HepG2 (cell line): ENCODE data around the gene ZNF184. TPM values are rescaled to one million over a fixed set of nuclear protein-coding genes. Genes with fewer than 3 reads are reported as not detected.
A peak's percentile ranks its signal among the peaks of the same experiment; 100 is the strongest.

Source experiments
- ARNT ChIP-seq: fragments of 450-650 bp; IDR thresholded peaks from 2 replicates; pipeline ENCODE4 v1.6.1; 2017
- CBX5 ChIP-seq: sonication (generic); formaldehyde crosslinking; IDR thresholded peaks from 2 replicates; pipeline ENCODE4 v1.4.0; 2020; ENCODE audit warnings: missing genetic modification reagents, borderline replicate concordance
- CREB1 ChIP-seq, 2 experiments: fragments of 450-650 bp in 1 of 2; IDR thresholded peaks; 2 replicates each; pipeline ENCODE4 v1.6.1; 2016 to 2017; ENCODE audit warnings: control low read depth in 1 of 2, mild to moderate bottlenecking in 1 of 2, missing compliant biosample characterization in 1 of 2, missing genetic modification characterization in 1 of 2
- ETV6 ChIP-seq: sonication (generic); formaldehyde crosslinking; conservative IDR thresholded peaks from 2 replicates; pipeline ENCODE4 v1.4.0; 2020; ENCODE audit warnings: missing genetic modification reagents
- GTF2F1 ChIP-seq: fragments of 150-350 bp; IDR thresholded peaks from 2 replicates; pipeline ENCODE4 v1.6.1; 2014; ENCODE audit warnings: low read length
- HOXA3 ChIP-seq: sonication (generic); formaldehyde crosslinking; IDR thresholded peaks from 2 replicates; pipeline ENCODE4 v1.5.0; 2020; ENCODE audit warnings: missing genetic modification reagents
- JUND ChIP-seq: sonication (generic); formaldehyde crosslinking; IDR thresholded peaks from 2 replicates; pipeline ENCODE4 v1.8.0; 2022; ENCODE audit warnings: mild to moderate bottlenecking, missing genetic modification reagents
- KAT8 ChIP-seq: IDR thresholded peaks from 2 replicates; pipeline ENCODE4 v1.6.1; 2016; ENCODE audit warnings: missing genetic modification reagents, missing compliant biosample characterization
- KLF6 ChIP-seq: IDR thresholded peaks from 2 replicates; pipeline ENCODE4 v1.8.0; 2016; ENCODE audit warnings: missing biosample characterization, missing genetic modification reagents
- MNT ChIP-seq: fragments of 450-650 bp; IDR thresholded peaks from 2 replicates; pipeline ENCODE4 v1.6.1; 2016
- MTERF4 ChIP-seq: sonication (generic); formaldehyde crosslinking; IDR thresholded peaks from 2 replicates; pipeline ENCODE4 v1.8.0; 2023; ENCODE audit warnings: mild to moderate bottlenecking, missing genetic modification reagents
- NONO ChIP-seq, 2 experiments: fragments of 450-650 bp in 1 of 2; sonication (generic) in 1 of 2; formaldehyde crosslinking in 1 of 2; IDR thresholded peaks in 1 of 2; conservative IDR thresholded peaks in 1 of 2; 2 replicates each; pipeline versions ENCODE4 v1.6.1 to v1.8.0; 2017 to 2022; ENCODE audit warnings: mild to moderate bottlenecking in 1 of 2, missing genetic modification reagents in 1 of 2, moderate library complexity in 1 of 2
- PITX1 ChIP-seq: sonication (generic); formaldehyde crosslinking; IDR thresholded peaks from 2 replicates; pipeline ENCODE4 v1.5.1; 2020; ENCODE audit warnings: mild to moderate bottlenecking, missing genetic modification reagents
- PRPF4 ChIP-seq: fragments of 200-400 bp; formaldehyde crosslinking; IDR thresholded peaks from 2 replicates; pipeline ENCODE4 v1.6.1; 2016; ENCODE audit warnings: low read length, low read depth; ENCODE audit not compliant: poor library complexity, severe bottlenecking
- SALL2 ChIP-seq: sonication (generic); formaldehyde crosslinking; IDR thresholded peaks from 2 replicates; pipeline ENCODE4 v1.8.1; 2023; ENCODE audit warnings: mild to moderate bottlenecking, missing genetic modification reagents, inconsistent platforms
- SRF ChIP-seq: IDR thresholded peaks from 2 replicates; pipeline ENCODE4 v1.6.1; 2011; ENCODE audit warnings: mild to moderate bottlenecking, low read depth, low read length, moderate library complexity
- ZBTB33 ChIP-seq: sonication (generic); formaldehyde crosslinking; IDR thresholded peaks from 2 replicates; pipeline ENCODE4 v1.4.0; 2020; ENCODE audit warnings: missing genetic modification reagents
- ZBTB44 ChIP-seq: sonication (generic); formaldehyde crosslinking; IDR thresholded peaks from 2 replicates; pipeline ENCODE4 v1.4.0; 2020; ENCODE audit warnings: missing genetic modification reagents
- ZNF234 ChIP-seq: sonication (generic); formaldehyde crosslinking; conservative IDR thresholded peaks from 2 replicates; pipeline ENCODE4 v1.5.1; 2020; ENCODE audit warnings: mild to moderate bottlenecking, missing genetic modification reagents
- ZNF296 ChIP-seq: sonication (generic); formaldehyde crosslinking; conservative IDR thresholded peaks from 2 replicates; pipeline ENCODE4 v1.5.0; 2020; ENCODE audit warnings: mild to moderate bottlenecking, missing genetic modification reagents
- ZNF501 ChIP-seq: sonication (generic); formaldehyde crosslinking; IDR thresholded peaks from 2 replicates; pipeline ENCODE4 v1.5.1; 2020; ENCODE audit warnings: mild to moderate bottlenecking, moderate library complexity, missing genetic modification reagents
- ZNF749 ChIP-seq: sonication (generic); formaldehyde crosslinking; IDR thresholded peaks from 2 replicates; pipeline ENCODE4 v1.8.0; 2022; ENCODE audit warnings: mild to moderate bottlenecking, missing genetic modification reagents, moderate library complexity, borderline replicate concordance
- polyA plus RNA-seq, 8 experiments: library from polyadenylated mRNA; depleted of rRNA in 3 of 8; stranded (reverse) in 7 of 8; unstranded in 1 of 8; fragments of >200 nt; fragmentation: Illumina TruSeq in 4 of 8; extraction: Trizol in 4 of 8; gene quantifications; 2 replicates each; pipeline versions ENCODE4 v1.2.1 to v1.2.3, GENCODE V29; 2011 to 2016; ENCODE audit warnings: low read depth in 4 of 8, missing spikeins in 1 of 8, mixed read lengths in 1 of 8; ENCODE audit not compliant: insufficient read depth in 1 of 8
- total RNA-seq, 5 experiments: library from RNA; depleted of rRNA; stranded (reverse); fragments of >200 nt; fragmentation: Illumina TruSeq; extraction: Trizol; gene quantifications; 2 replicates each; pipeline ENCODE4 v1.2.3, GENCODE V29; 2016; ENCODE audit warnings: low read depth in 1 of 5

Gene ZNF184
- total and polyA plus RNA-seq, 2 of the 13 experiments (the other 11 are each of a cell fraction or from before 2014, with no cell fraction given), result 2.1 to 10.1 TPM

DNA sequence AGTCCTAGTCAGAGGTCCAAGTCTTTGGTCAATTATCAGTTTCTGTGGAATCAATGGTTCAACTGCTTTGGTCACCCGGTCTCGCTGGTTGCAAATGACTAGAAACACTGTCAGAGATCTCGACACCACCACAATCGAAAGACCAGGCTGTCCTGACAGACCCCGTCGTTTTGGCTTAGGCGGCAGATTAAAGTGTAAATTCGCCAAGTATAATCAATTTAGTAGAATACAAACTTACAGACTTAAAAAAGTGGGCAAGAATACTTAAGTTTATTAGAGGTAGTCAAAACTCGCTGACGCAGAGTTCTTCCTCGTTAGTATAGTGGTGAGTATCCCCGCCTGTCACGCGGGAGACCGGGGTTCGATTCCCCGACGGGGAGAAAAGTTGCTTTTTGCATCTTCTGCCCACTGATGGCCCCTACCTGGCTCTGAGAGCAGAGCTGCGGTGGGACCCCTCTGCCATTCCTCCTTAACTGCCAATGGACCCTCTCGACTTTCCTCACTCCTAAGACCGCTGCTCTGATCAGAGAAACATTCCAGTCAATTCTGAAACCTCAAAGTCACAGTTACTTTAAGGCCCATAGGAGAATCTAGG lies 30.6 kb upstream of the ZNF184 start (continued):
- TF ChIP-seq MNT (no peak), HOXA3 (CRISPR knock-in tag) (peak; percentile 34; the same call in 1 of the 2 replicates), SRF (no peak), ZNF234 (CRISPR knock-in tag) (no peak), ZBTB44 (CRISPR knock-in tag) (no peak), ZNF296 (no peak), PITX1 (CRISPR knock-in tag) (0 out of 2 replicates have a peak, but pooled peaks have one; percentile 17), CBX5 (CRISPR knock-in tag) (0 out of 2 replicates have a peak, but pooled peaks have one; percentile 33), SALL2 (CRISPR knock-in tag) (0 out of 2 replicates have a peak, but pooled peaks have one; percentile 35), CREB1 (IDR thresholded peaks at IDR 0.05) (0 out of 2 replicates have a peak, but pooled peaks have one; percentile 37), CREB1 (CRISPR knock-in tag; IDR thresholded peaks at IDR 0.05) (peak; percentile 47; the same call in 1 of the 2 replicates), ARNT (no peak), KAT8 (CRISPR knock-in tag) (peak; percentile 30; the same call in 1 of the 2 replicates), ETV6 (CRISPR knock-in tag) (no peak), ZNF501 (peak; percentile 20; the same call in 1 of the 2 replicates), ZBTB33 (0 out of 2 replicates have a peak, but pooled peaks have one; percentile 31), ZNF749 (CRISPR knock-in tag) (peak; percentile 59; the same call in 1 of the 2 replicates), KLF6 (CRISPR knock-in tag) (0 out of 2 replicates have a peak, but pooled peaks have one; percentile 32), JUND (CRISPR knock-in tag) (no peak), MTERF4 (CRISPR knock-in tag) (no peak), NONO (IDR thresholded peaks at IDR 0.05) (no peak), NONO (CRISPR knock-in tag; conservative IDR thresholded peaks at IDR 0.05) (peak; percentile 12; the same call in 1 of the 2 replicates), GTF2F1 (no peak), PRPF4 (peak; percentile 92)
